Aorta (tissue), 5 donors: ENCODE data around the gene CHD5. TPM values are rescaled to one million over a fixed set of nuclear protein-coding genes. Genes with fewer than 3 reads are reported as not detected.

Experiments used
- ATAC-seq: fragments of 200-7000 bp; cut with Tn5 transposase; one replicate; pipeline ENCODE4 v1.9.1; 2022; ENCODE audit warnings: moderate library complexity; ENCODE audit not compliant: low FRiP score
- DNase-seq, 2 donors: peaks; one replicate each; pipeline ENCODE4 v3.0.0-alpha.2; 2020
- H3K27ac ChIP-seq, 2 donors: one replicate each; pipeline ENCODE4 v1.5.1; 2013; ENCODE audit warnings: low read length in 2 of 2, mild to moderate bottlenecking in 2 of 2, moderate library complexity in 2 of 2, control low read depth in 1 of 2, inconsistent platforms in 1 of 2, low read depth in 1 of 2
- H3K27me3 ChIP-seq, 2 donors: one replicate each; pipeline ENCODE4 v1.6.1; 2013; ENCODE audit warnings: control low read depth in 1 of 2, low read length in 1 of 2, mild to moderate bottlenecking in 1 of 2, moderate library complexity in 1 of 2; ENCODE audit not compliant: insufficient read depth in 2 of 2, control insufficient read depth in 1 of 2
- H3K36me3 ChIP-seq, 2 donors: one replicate each; pipeline ENCODE4 v1.6.1; 2013; ENCODE audit warnings: control low read depth in 1 of 2, low read length in 1 of 2, mild to moderate bottlenecking in 1 of 2; ENCODE audit not compliant: insufficient read depth in 2 of 2, control insufficient read depth in 1 of 2
- H3K4me1 ChIP-seq, 2 donors: one replicate each; pipeline ENCODE4 v1.6.1; 2013; ENCODE audit warnings: low read length in 2 of 2, control low read depth in 1 of 2, mild to moderate bottlenecking in 1 of 2, moderate library complexity in 1 of 2; ENCODE audit not compliant: insufficient read depth in 2 of 2, control insufficient read depth in 1 of 2
- H3K4me3 ChIP-seq, 2 donors: one replicate each; pipeline ENCODE4 v1.5.1; 2013; ENCODE audit warnings: low read length in 2 of 2, control low read depth in 1 of 2, mild to moderate bottlenecking in 1 of 2
- H3K9me3 ChIP-seq: one replicate; pipeline ENCODE4 v1.6.1; 2013; ENCODE audit warnings: mild to moderate bottlenecking, low read length; ENCODE audit not compliant: control insufficient read depth
- WGBS, 2 donors: extraction: QIAGEN DNeasy Blood & Tissue Kit; methylation state at CpG; one replicate each; pipeline ENCODE4 v1.1.7; 2013; 5-methylcytosine and 5-hydroxymethylcytosine counted together
- intact Hi-C, 2 donors: fragments of 100-400 bp; cut with DNase I; formaldehyde crosslinking; loops; one replicate each; pipeline versions ENCODE4 v1.14.2 to v1.15.0; 2022
- polyA plus RNA-seq, 2 donors: library from polyadenylated mRNA; stranded (reverse); fragments of 200-250 nt; gene quantifications; one replicate each; pipeline ENCODE4 v1.2.3, GENCODE V29; 2013
- total RNA-seq, 2 donors: library from RNA; stranded (reverse); fragmentation: NEBNext Ultra II Directional; extraction: Animal tissue kit (Norgen Biotek cat#: 25700); gene quantifications; one replicate each; pipeline ENCODE4 v1.2.1, GENCODE V29; 2021
- donor health status: healthy with polysubstance abuse.
- donor health status: Bipolar disorder and iron deficiency.
- donor health status: DM: no; HTN: no; CAD: no.
- donor health status: DM: no; HTN: no; CAD: no.
- donor health status: DM: yes; HTN: yes; CAD: no.

The CHD5 gene
- total and polyA plus RNA-seq, 4 donors, result 0.24 to 2.5 (median 0.32) TPM

DNA sequence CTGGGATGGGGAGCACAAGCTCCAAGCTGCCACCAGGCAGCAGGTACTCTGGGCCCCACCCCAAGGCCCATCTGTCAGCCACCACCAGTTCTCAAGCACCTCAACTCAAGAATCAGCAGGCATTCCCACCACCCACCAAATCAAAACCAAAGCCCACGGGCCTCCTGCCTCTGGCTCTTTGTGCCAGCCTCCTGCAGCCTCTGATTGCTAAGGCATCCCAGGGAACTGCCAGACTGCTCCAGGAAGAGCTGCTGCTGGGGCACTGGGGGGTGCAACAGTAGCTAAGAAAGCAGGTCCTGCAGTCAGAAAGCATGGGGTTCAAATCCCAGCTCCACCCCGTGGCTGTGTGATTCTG is 34.7 kb downstream of the CHD5 start:
- Histone ChIP-seq H3K4me3 (no peak overlapping the region), H3K27me3 (no peaks in the 10 kb centered on the region), H3K36me3 (no peaks in the 10 kb centered on the region), H3K27ac (no peak overlapping the region), H3K9me3 (no peaks in the 10 kb centered on the region), H3K4me1 (no peaks in the 10 kb centered on the region)
- WGBS, 2 donors, result 57 to 61% methylated on average over 2 of the region's 2 CpGs
- intact Hi-C loops, result no loop called here
- DNase-seq, result no peak
- ATAC-seq, result no peak

- DNase-seq (no peak), ATAC-seq (no peak)
- intact Hi-C loops, result no loop called here
- Histone ChIP-seq H3K4me1 (no peaks in the 10 kb centered on the region), H3K27me3 (no peaks in the 10 kb centered on the region), H3K27ac (no peak overlapping the region), H3K9me3 (no peaks in the 10 kb centered on the region), H3K4me3 (no peak overlapping the region), H3K36me3 (no peaks in the 10 kb centered on the region)
- WGBS, 2 donors, result 37 to 47% methylated on average over 16 of the region's 16 CpGs
Observed at GRCh38 chr1:6144647-6145395, 35.3 kb downstream of the CHD5 start.

DNA sequence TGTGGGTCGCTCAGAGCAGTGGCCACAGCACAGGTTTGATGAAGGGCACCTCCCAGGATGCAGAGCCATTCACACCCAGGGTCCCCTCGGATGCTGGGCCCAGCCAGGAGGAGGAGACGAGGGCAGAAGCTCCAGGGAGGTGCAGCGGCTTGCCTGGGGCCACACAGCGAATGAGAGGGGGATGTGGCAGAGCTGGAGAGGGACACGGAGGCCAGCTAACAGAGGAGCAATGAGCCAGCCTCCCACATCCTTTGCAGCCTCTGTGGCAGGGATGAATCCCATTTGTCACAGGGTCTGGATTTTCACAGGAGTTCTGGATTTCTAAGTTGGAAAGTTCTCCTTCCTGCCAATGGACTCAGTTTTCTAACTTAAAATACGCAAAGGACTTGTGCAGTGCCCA is 35.9 kb downstream of the CHD5 start:
- H3K9me3 ChIP-seq, result no peaks in the 10 kb centered on the region
- no peaks in the 10 kb centered on the region for H3K36me3 ChIP-seq
- H3K27me3 ChIP-seq, result no peaks in the 10 kb centered on the region
- WGBS, 2 donors, result 78 to 79% methylated on average over 7 of the region's 7 CpGs
- DNase-seq (no peak), ATAC-seq (no peak)
- H3K4me1 ChIP-seq, result no peaks in the 10 kb centered on the region
- no peak overlapping the region for H3K4me3 ChIP-seq
- no peak overlapping the region for H3K27ac ChIP-seq
- intact Hi-C loops, result no loop called here

DNA sequence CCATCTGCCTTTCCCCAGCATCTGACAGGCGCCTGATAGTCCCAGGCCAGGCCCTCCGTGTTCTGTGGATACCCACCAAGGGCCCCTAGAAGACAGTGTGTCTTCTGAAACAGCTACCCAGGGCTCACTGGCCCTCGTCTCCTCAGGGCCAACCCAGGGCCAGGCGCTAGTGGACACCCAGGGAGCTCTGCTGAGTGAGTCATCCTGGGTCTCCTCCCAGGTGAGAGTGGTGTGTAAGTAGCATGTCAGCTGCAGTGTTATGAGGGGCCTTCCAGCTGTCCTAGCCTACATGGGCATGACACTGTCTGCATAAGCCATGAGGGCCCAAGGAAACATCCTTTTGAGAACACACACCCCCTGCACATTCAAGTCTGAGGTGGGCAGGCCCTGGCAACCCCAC is 36.7 kb downstream of the CHD5 start:
- Histone ChIP-seq H3K9me3 (no peaks in the 10 kb centered on the region), H3K4me1 (no peaks in the 10 kb centered on the region), H3K36me3 (no peaks in the 10 kb centered on the region), H3K4me3 (no peak overlapping the region), H3K27ac (no peak overlapping the region), H3K27me3 (no peaks in the 10 kb centered on the region)
- WGBS, 2 donors, result 85 to 90% methylated on average over 4 of the region's 4 CpGs
- no peak for DNase-seq
- intact Hi-C loops, result no loop called here
- no peak for ATAC-seq

DNA sequence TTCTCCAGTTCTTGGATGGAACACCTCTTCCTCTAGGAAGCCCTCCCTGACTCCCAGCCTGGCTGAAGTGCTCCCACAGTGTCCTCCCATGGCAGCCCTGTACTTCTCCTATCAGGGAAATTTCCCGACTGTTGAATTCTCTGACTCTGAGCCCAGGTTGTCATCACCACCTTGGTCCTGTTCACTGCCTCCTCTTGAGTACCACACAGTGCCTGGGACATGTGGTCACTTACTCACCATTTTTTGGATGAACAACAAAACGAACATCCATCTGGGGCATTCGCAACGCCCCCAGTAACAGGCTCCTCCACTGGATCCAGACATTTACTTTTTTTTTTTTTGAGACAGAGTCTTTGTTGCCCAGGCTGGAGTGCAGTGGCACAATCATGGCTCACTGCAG is 37.4 kb downstream of the CHD5 start:
- Histone ChIP-seq H3K36me3 (no peaks in the 10 kb centered on the region), H3K9me3 (no peaks in the 10 kb centered on the region), H3K4me1 (no peaks in the 10 kb centered on the region), H3K27me3 (no peaks in the 10 kb centered on the region), H3K27ac (no peak overlapping the region), H3K4me3 (no peak overlapping the region)
- DNase-seq, result no peak
- no peak for ATAC-seq
- intact Hi-C loops, result no loop called here
- WGBS, 2 donors, result 77% methylated on average over 4 of the region's 4 CpGs

- no peaks in the 10 kb centered on the region for H3K9me3 ChIP-seq
- DNase-seq (no peak), ATAC-seq (no peak)
- intact Hi-C loops, result no loop called here
- H3K27ac ChIP-seq, result no peak overlapping the region
- no peaks in the 10 kb centered on the region for H3K36me3 ChIP-seq
- H3K4me1 ChIP-seq, result no peaks in the 10 kb centered on the region
- no peaks in the 10 kb centered on the region for H3K27me3 ChIP-seq
- H3K4me3 ChIP-seq, result no peak overlapping the region
- WGBS, 2 donors, result 93 to 94% methylated on average over 33 of the region's 33 CpGs
Observed at GRCh38 chr1:6142036-6142621, 38.0 kb downstream of the CHD5 start.

- peak in 1 of 2 donors; percentile 5 for DNase-seq
- Histone ChIP-seq H3K9me3 (no peaks in the 10 kb centered on the region), H3K4me3 (no peak overlapping the region), H3K27ac (no peak overlapping the region), H3K27me3 (no peaks in the 10 kb centered on the region), H3K36me3 (no peaks in the 10 kb centered on the region), H3K4me1 (no peaks in the 10 kb centered on the region)
- WGBS, 2 donors, result 46 to 55% methylated on average over 7 of the region's 7 CpGs
- intact Hi-C loops, result no loop called here
- no peak for ATAC-seq
Observed at GRCh38 chr1:6141592-6141991, 38.5 kb downstream of the CHD5 start.

- ATAC-seq (no peak), DNase-seq (no peak)
- Histone ChIP-seq H3K27me3 (no peaks in the 10 kb centered on the region), H3K27ac (no peak overlapping the region), H3K36me3 (no peaks in the 10 kb centered on the region), H3K4me1 (no peaks in the 10 kb centered on the region), H3K9me3 (no peaks in the 10 kb centered on the region), H3K4me3 (no peak overlapping the region)
- WGBS, 2 donors, result 79 to 89% methylated on average over 2 of the region's 2 CpGs
- intact Hi-C loops, result no loop called here
Observed at GRCh38 chr1:6140413-6140812, 39.7 kb downstream of the CHD5 start.

DNA sequence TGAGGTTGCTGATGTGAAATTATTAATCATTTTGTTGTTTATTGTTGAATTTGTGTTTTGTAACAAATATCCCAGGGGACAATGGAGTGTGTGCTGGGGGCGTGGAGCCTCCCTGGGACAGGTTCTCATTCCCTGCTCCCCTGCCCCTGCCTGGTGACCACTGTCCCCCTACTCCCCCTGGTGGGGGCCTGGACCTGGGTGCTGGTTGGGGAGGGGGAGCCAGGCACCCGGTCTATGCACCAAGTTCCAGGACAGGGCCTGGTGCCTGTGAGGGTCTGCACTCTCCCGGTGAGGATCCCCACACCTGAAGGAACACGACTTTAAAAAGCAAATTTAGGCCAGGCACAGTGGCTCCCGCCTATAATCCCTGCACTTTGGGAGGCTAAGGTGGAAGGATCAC is 42.4 kb downstream of the CHD5 start:
- peak; percentile 16 to 39 for DNase-seq
- no peaks in the 10 kb centered on the region for H3K4me1 ChIP-seq
- H3K27me3 ChIP-seq, result no peaks in the 10 kb centered on the region
- WGBS, 2 donors, result 72 to 75% methylated on average over 5 of the region's 5 CpGs
- no peak for ATAC-seq
- intact Hi-C loops, result no loop called here
- no peak overlapping the region for H3K4me3 ChIP-seq
- H3K9me3 ChIP-seq, result no peaks in the 10 kb centered on the region
- H3K36me3 ChIP-seq, result no peaks in the 10 kb centered on the region
- no peak overlapping the region for H3K27ac ChIP-seq
